Panc1 (cell line): ENCODE measurements around the gene DES. TPM values are rescaled to one million over a fixed set of nuclear protein-coding genes. Genes with fewer than 3 reads are reported as not detected.

Source experiments
- ATAC-seq: fragments of 200-7000 bp; cut with Tn5 transposase; 2 replicates; pipeline ENCODE4 v1.9.1; 2020; ENCODE audit warnings: mild to moderate bottlenecking, moderate library complexity
- BruUV-seq: library from RNA; stranded (reverse); fragments of 400-500 nt; replicated peaks from 2 replicates; lab custom pipeline; 2021; lab: Mats Ljungman, UMichigan
- CTCF ChIA-PET: fragments of 300-600 bp; sonication (Branson Sonifier 250); formaldehyde crosslinking; loops from one replicate; lab custom pipeline; 2022; ENCODE audit warnings: antibody characterized with exemption; lab: Charles Lee
- POLR2A ChIA-PET: fragments of 300-600 bp; sonication (Branson Sonifier 250); formaldehyde crosslinking; loops from one replicate; lab custom pipeline; 2022; ENCODE audit warnings: antibody characterized with exemption; lab: Charles Lee
- DNase-seq: peaks from one replicate; pipeline ENCODE4 v3.0.0-alpha.2; 2010; ENCODE audit warnings: low read depth, low spot score
- H3K27ac ChIP-seq: 2 replicates; pipeline ENCODE4 v1.5.1; 2011; ENCODE audit warnings: mild to moderate bottlenecking, low read length, inconsistent platforms
- H3K27me3 ChIP-seq: fragments of 200-500 bp; sonication (Bioruptor generic); 2 replicates; pipeline ENCODE4 v1.6.0; 2014; ENCODE audit warnings: low read length, inconsistent platforms; ENCODE audit not compliant: control insufficient read depth, insufficient read depth
- H3K36me3 ChIP-seq: fragments of 200-500 bp; sonication (Bioruptor generic); 2 replicates; pipeline ENCODE4 v1.5.1; 2014; ENCODE audit warnings: inconsistent platforms, mild to moderate bottlenecking, low read length, moderate library complexity; ENCODE audit not compliant: control insufficient read depth, insufficient read depth
- H3K4me1 ChIP-seq: 2 replicates; pipeline ENCODE4 v1.5.1; 2011; ENCODE audit warnings: inconsistent platforms, mild to moderate bottlenecking, low read length, moderate library complexity; ENCODE audit not compliant: control insufficient read depth, insufficient read depth
- H3K4me3 ChIP-seq, 2 experiments: 2 replicates each; pipeline ENCODE4 v1.5.1; 2011 to 2012; ENCODE audit warnings: low read depth in 2 of 2, low read length in 2 of 2, mild to moderate bottlenecking in 2 of 2, inconsistent platforms in 1 of 2, moderate library complexity in 1 of 2
- H3K9me3 ChIP-seq: fragments of 200-500 bp; sonication (Bioruptor generic); 2 replicates; pipeline ENCODE4 v1.5.1; 2014; ENCODE audit warnings: low read depth, mild to moderate bottlenecking, inconsistent platforms, low read length, moderate library complexity; ENCODE audit not compliant: control insufficient read depth, insufficient read depth
- CTCF ChIP-seq: fragments of 450-650 bp; IDR thresholded peaks from 2 replicates; pipeline ENCODE4 v1.5.1; 2017; ENCODE audit warnings: mild to moderate bottlenecking
- POLR2AphosphoS5 ChIP-seq: IDR thresholded peaks from 2 replicates; pipeline ENCODE4 v1.6.1; 2012; ENCODE audit warnings: mild to moderate bottlenecking, low read depth, low read length, moderate library complexity
- SIN3A ChIP-seq: IDR thresholded peaks from 2 replicates; pipeline ENCODE4 v1.6.1; 2012; ENCODE audit warnings: low read depth, mild to moderate bottlenecking, low read length, moderate library complexity, borderline replicate concordance; ENCODE audit not compliant: insufficient read depth
- TCF7L2 ChIP-seq: IDR thresholded peaks from 2 replicates; pipeline ENCODE4 v1.6.1; 2011; ENCODE audit warnings: mild to moderate bottlenecking, low read depth, low read length, inconsistent platforms
- in situ Hi-C: cut with HindIII; loops from 2 replicates; pipeline ENCODE4 v1.10.0; 2016; ENCODE audit warnings: low sequenced_read_pairs, low pct_unique_long_range_greater_than_20kb
- intact Hi-C: fragments of 100-400 bp; cut with micrococcal nuclease; formaldehyde crosslinking; loops from one replicate; pipeline ENCODE4 v1.10.0; 2022; ENCODE audit not compliant: unreplicated experiment
- total RNA-seq: library from RNA; stranded (reverse); gene quantifications from one replicate; pipeline ENCODE4 v1.2.1, GENCODE V29; 2021; ENCODE audit not compliant: unreplicated experiment
- TF ChIP-seq, protein P1 (sequence below), 2 experiments: IDR thresholded peaks; 2 replicates each; pipeline ENCODE4 v1.6.1; 2011 to 2012; ENCODE audit warnings: low read depth in 2 of 2, control low read depth in 1 of 2, low read length in 1 of 2, mild to moderate bottlenecking in 1 of 2, moderate library complexity in 1 of 2; ENCODE audit not compliant: insufficient read depth in 1 of 2

Gene DES
- total RNA-seq, 1 experiment from 2014 or later, result 0.69 TPM

DNA sequence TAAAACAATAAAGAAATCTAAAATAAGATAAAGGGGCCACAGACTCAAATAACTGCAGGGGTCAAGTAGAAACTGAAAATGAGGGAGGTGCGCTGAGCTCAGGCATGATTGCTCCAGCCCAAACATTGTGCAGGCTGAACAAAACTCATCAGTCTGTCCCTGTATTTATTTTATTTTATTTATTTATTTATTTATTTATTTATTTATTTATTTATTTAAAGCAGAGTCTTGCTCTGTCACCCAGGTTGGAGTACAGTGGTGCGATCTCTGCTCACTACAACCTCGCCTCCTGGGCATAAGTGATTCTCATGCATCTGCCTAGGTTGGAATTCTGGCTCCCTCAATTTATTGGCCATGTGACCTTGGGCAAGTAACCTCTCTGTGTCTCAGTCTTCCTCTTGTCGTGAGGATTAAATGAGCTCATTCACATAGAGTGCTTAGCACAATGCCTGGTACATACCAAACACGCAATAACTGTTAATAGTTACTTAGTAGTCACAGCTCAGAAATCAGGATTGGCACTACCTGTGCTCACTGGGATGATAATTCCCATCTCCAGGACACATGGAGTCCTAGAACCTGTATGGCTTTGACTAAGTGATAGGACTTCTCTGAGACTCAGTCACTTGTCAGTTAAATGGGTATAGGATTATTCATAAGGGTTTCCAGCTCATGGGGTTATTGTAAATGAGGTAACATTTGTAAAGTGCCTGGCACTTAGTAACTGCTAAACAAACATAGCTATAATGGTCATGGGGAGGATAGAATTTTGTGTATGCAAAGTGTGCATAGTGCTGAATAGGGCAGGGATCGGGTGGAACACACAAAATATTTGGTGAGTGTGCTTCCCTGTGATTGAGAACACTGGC, 22.4 kb downstream of the DES start:
- intact Hi-C loops, result no loop called here
- TF ChIP-seq CTCF, result no peak
- Histone ChIP-seq H3K4me1 (peaks cover 9% of the 10 kb centered on the region), H3K27me3 (peaks cover 8% of the 10 kb centered on the region), H3K36me3 (no peaks in the 10 kb centered on the region; the same call in 1 of the 2 replicates), H3K4me3 (no peak overlapping the region; a peak in 1 of 4 replicates), H3K9me3 (no peaks in the 10 kb centered on the region), H3K27ac (no peak overlapping the region)
- in situ Hi-C loops, result no loop called here
- peak; percentile 39 for ATAC-seq
- DNase-seq, result no peak
- POLR2A ChIA-PET, result no interaction called here
- BruUV-seq, result no TSS peak
- CTCF ChIA-PET, result interaction anchor here (0.9 to 1.0 kb wide), 2 partner anchors 23 to 38 kb away, joined by 4 read pairs; no protein-coding TSS in a partner anchor

- no peaks in the 10 kb centered on the region; the same call in 1 of the 2 replicates for H3K36me3 ChIP-seq
- peak; percentile 52 for ATAC-seq
- intact Hi-C loops, result no loop called here
- in situ Hi-C loops, result no loop called here
- peak overlapping the region; percentile 28 to 37; a peak in 3 of 4 replicates for H3K4me3 ChIP-seq
- TF ChIP-seq POLR2AphosphoS5 (no peak), TCF7L2 (no peak), SIN3A (no peak), CTCF (no peak)
- TF ChIP-seq, protein P1, sequence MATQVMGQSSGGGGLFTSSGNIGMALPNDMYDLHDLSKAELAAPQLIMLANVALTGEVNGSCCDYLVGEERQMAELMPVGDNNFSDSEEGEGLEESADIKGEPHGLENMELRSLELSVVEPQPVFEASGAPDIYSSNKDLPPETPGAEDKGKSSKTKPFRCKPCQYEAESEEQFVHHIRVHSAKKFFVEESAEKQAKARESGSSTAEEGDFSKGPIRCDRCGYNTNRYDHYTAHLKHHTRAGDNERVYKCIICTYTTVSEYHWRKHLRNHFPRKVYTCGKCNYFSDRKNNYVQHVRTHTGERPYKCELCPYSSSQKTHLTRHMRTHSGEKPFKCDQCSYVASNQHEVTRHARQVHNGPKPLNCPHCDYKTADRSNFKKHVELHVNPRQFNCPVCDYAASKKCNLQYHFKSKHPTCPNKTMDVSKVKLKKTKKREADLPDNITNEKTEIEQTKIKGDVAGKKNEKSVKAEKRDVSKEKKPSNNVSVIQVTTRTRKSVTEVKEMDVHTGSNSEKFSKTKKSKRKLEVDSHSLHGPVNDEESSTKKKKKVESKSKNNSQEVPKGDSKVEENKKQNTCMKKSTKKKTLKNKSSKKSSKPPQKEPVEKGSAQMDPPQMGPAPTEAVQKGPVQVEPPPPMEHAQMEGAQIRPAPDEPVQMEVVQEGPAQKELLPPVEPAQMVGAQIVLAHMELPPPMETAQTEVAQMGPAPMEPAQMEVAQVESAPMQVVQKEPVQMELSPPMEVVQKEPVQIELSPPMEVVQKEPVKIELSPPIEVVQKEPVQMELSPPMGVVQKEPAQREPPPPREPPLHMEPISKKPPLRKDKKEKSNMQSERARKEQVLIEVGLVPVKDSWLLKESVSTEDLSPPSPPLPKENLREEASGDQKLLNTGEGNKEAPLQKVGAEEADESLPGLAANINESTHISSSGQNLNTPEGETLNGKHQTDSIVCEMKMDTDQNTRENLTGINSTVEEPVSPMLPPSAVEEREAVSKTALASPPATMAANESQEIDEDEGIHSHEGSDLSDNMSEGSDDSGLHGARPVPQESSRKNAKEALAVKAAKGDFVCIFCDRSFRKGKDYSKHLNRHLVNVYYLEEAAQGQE (IDR thresholded peaks at IDR 0.05; ENCODE audit: insufficient read depth in 1 of 2, low read depth in 2 of 2, low read length in 1 of 2), result no peak
- BruUV-seq, result no TSS peak
- peaks cover 9% of the 10 kb centered on the region for H3K4me1 ChIP-seq
- no peak overlapping the region for H3K27ac ChIP-seq
- peaks cover 8% of the 10 kb centered on the region for H3K27me3 ChIP-seq
- no peak for DNase-seq
- H3K9me3 ChIP-seq, result no peaks in the 10 kb centered on the region
- POLR2A ChIA-PET, result interaction anchor here (0.6 kb wide), 1 partner anchor 225 kb away, joined by 18 read pairs; no protein-coding TSS in a partner anchor
- CTCF ChIA-PET, result interaction anchor here (0.6 to 0.9 kb wide), 2 partner anchors 22 to 53 kb away, joined by 4 to 5 read pairs; no protein-coding TSS in a partner anchor
Measured at GRCh38 chr2:219441451-219442255, 23.5 kb downstream of the DES start.
